GM12878 (cell line): Measurements from ENCODE around the gene SERPINA4. TPM values are rescaled to one million over a fixed set of nuclear protein-coding genes. Genes with fewer than 3 reads are reported as not detected.

Experiments used
- ATAC-seq: fragments of 200-7000 bp; cut with Tn5 transposase; 3 replicates; pipeline ENCODE4 v1.9.1; 2020; ENCODE audit warnings: mild to moderate bottlenecking, moderate library complexity
- BruUV-seq: library from RNA; stranded (reverse); fragments of 400-500 nt; replicated peaks from 2 replicates; lab custom pipeline; 2021; lab: Mats Ljungman, UMichigan
- CTCF ChIA-PET: fragments of 300-600 bp; sonication (Branson Sonifier 250); formaldehyde crosslinking; extraction: SDS; loops from one replicate; lab custom pipeline; 2021; ENCODE audit warnings: inconsistent platforms; lab: Yijun Ruan, JAX
- POLR2A ChIA-PET: fragments of 350-600 bp; formaldehyde crosslinking; extraction: SDS; loops from one replicate; lab custom pipeline; 2021; ENCODE audit warnings: inconsistent platforms; lab: Charles Lee
- RAD21 ChIA-PET: fragments of 300-600 bp; sonication (Branson Sonifier 250); formaldehyde crosslinking; loops from one replicate; lab custom pipeline; 2023; ENCODE audit warnings: antibody characterized with exemption; ENCODE audit not compliant: unreplicated experiment; lab: Charles Lee
- SMC1A ChIA-PET: fragments of 300-600 bp; sonication (Branson Sonifier 250); formaldehyde crosslinking; loops from one replicate; lab custom pipeline; 2023; ENCODE audit not compliant: unreplicated experiment, uncharacterized antibody; lab: Charles Lee
- DNase-seq: peaks from one replicate; pipeline ENCODE4 v3.0.0-alpha.2; 2011; ENCODE audit warnings: low read depth, low spot score
- FAIRE-seq: peaks from 3 replicates; lab custom pipeline; 2011; peaks lifted over from hg19 to GRCh38; lab: Jason Lieb, UNC
- H2AFZ ChIP-seq: 2 replicates; pipeline ENCODE4 v1.6.0; 2011; ENCODE audit warnings: low read depth, low read length, control low read depth; ENCODE audit not compliant: control insufficient read depth
- H3K27ac ChIP-seq: 2 replicates; pipeline ENCODE4 v1.5.1; 2011; ENCODE audit warnings: control low read depth; ENCODE audit not compliant: control insufficient read depth, insufficient read depth
- H3K27me3 ChIP-seq, 2 experiments: replicated peaks in 1 of 2; 2 replicates each; pipeline versions ENCODE4 v1.6.0 to v1.6.1; 2011; ENCODE audit warnings: low read length in 1 of 2; ENCODE audit not compliant: control insufficient read depth in 2 of 2, insufficient read depth in 2 of 2
- H3K36me3 ChIP-seq, 2 experiments: 2 replicates each; pipeline ENCODE4 v1.5.1; 2011; ENCODE audit warnings: low read length in 1 of 2; ENCODE audit not compliant: control insufficient read depth in 2 of 2, insufficient read depth in 2 of 2
- H3K4me1 ChIP-seq: 2 replicates; pipeline ENCODE4 v1.6.1; 2011; ENCODE audit warnings: mild to moderate bottlenecking, low read length, moderate library complexity, mixed read lengths; ENCODE audit not compliant: control insufficient read depth, insufficient read depth
- H3K4me2 ChIP-seq: 2 replicates; pipeline ENCODE4 v1.6.0; 2011; ENCODE audit warnings: control low read depth; ENCODE audit not compliant: control insufficient read depth, insufficient read depth
- H3K4me3 ChIP-seq: fragments of 200-600 bp; sonication (generic); 2 replicates; pipeline ENCODE4 v1.5.1; 2016
- H3K79me2 ChIP-seq: 2 replicates; pipeline ENCODE4 v1.6.0; 2011; ENCODE audit warnings: low read length; ENCODE audit not compliant: control insufficient read depth, insufficient read depth
- H3K9ac ChIP-seq: 2 replicates; pipeline ENCODE4 v1.8.0; 2011; ENCODE audit warnings: low read length, control low read depth, mixed read lengths; ENCODE audit not compliant: control insufficient read depth, insufficient read depth
- H3K9me3 ChIP-seq: replicated peaks from 3 replicates; pipeline ENCODE4 v1.5.1; 2011; ENCODE audit warnings: mild to moderate bottlenecking, low read length; ENCODE audit not compliant: control insufficient read depth, insufficient read depth
- H4K20me1 ChIP-seq: 2 replicates; pipeline ENCODE4 v1.6.0; 2011; ENCODE audit not compliant: control insufficient read depth, insufficient read depth
- BACH1 ChIP-seq: fragments of 450-650 bp; IDR thresholded peaks from 2 replicates; pipeline ENCODE4 v1.6.1; 2017; ENCODE audit warnings: mild to moderate bottlenecking, borderline replicate concordance
- BMI1 ChIP-seq: fragments of 450-650 bp; IDR thresholded peaks from 2 replicates; pipeline ENCODE4 v1.6.1; 2016; ENCODE audit warnings: mild to moderate bottlenecking, moderate library complexity, borderline replicate concordance
- CBFB ChIP-seq: IDR thresholded peaks from 2 replicates; pipeline ENCODE4 v1.6.1; 2016; ENCODE audit warnings: antibody characterized with exemption, low read depth
- CREB1 ChIP-seq: IDR thresholded peaks from 2 replicates; pipeline ENCODE4 v1.6.1; 2012; ENCODE audit warnings: low read depth, mild to moderate bottlenecking, inconsistent platforms
- CREM ChIP-seq: IDR thresholded peaks from 2 replicates; pipeline ENCODE4 v1.6.1; 2014; ENCODE audit warnings: antibody characterized with exemption, low read depth
- CUX1 ChIP-seq: IDR thresholded peaks from 2 replicates; pipeline ENCODE4 v1.6.1; 2012; ENCODE audit warnings: improper control_type of control experiment, low read depth, low read length; ENCODE audit not compliant: insufficient replicate concordance
- JUNB ChIP-seq: IDR thresholded peaks from 2 replicates; pipeline ENCODE4 v1.6.1; 2016; ENCODE audit warnings: antibody characterized with exemption, mild to moderate bottlenecking
- MEF2B ChIP-seq: fragments of 450-650 bp; IDR thresholded peaks from 2 replicates; pipeline ENCODE4 v1.6.1; 2018; ENCODE audit warnings: mild to moderate bottlenecking, moderate library complexity; ENCODE audit not compliant: partially characterized antibody, poor library complexity, severe bottlenecking
- POLR2A ChIP-seq: IDR thresholded peaks from 2 replicates; pipeline ENCODE4 v1.6.1; 2011; ENCODE audit warnings: low read depth, mild to moderate bottlenecking, low read length
- POLR2AphosphoS5 ChIP-seq: IDR thresholded peaks from 2 replicates; pipeline ENCODE4 v1.6.1; 2011; ENCODE audit warnings: mild to moderate bottlenecking, low read length, inconsistent platforms
- ZBED1 ChIP-seq: IDR thresholded peaks from 2 replicates; pipeline ENCODE4 v1.6.1; 2016; ENCODE audit warnings: borderline replicate concordance
- WGBS: methylation state at CpG from one replicate; pipeline ENCODE4 v1.1.6; 2016; ENCODE audit warnings: low lambda C conversion rate; ENCODE audit not compliant: insufficient replicate concordance, insufficient coverage; ENCODE audit errors: missing lambda C conversion rate; 5-methylcytosine and 5-hydroxymethylcytosine counted together
- in situ Hi-C: fragments of 300-500 bp; cut with MboI; formaldehyde crosslinking; loops from 9 replicates; pipeline ENCODE4 v1.14.3; 2018; ENCODE audit warnings: mixed read lengths
- intact Hi-C: fragments of 100-400 bp; cut with micrococcal nuclease; formaldehyde crosslinking; loops from one replicate; pipeline ENCODE4 v1.14.2; 2022; ENCODE audit not compliant: unreplicated experiment
- polyA plus RNA-seq, 11 experiments: library from polyadenylated mRNA; depleted of rRNA in 4 of 11; unstranded in 6 of 11; stranded (reverse) in 5 of 11; fragments of >200 nt; fragmentation: Nextera tagmentation in 4 of 11; fragmentation: Illumina TruSeq in 1 of 11; extraction: Ambion mirVana in 4 of 11; extraction: Trizol in 1 of 11; gene quantifications; 1 replicate in 1 of 11; 2 replicates in 10 of 11; pipeline versions ENCODE4 v1.2.1 to v1.2.3, GENCODE V29; 2011 to 2016; ENCODE audit warnings: inconsistent platforms in 2 of 11, missing spikeins in 2 of 11, low read depth in 1 of 11
- total RNA-seq, 4 experiments: library from RNA; depleted of rRNA in 3 of 4; stranded (reverse); fragments of >200 nt in 3 of 4; fragmentation: Illumina TruSeq in 1 of 4; extraction: Trizol in 1 of 4; gene quantifications; 2 replicates each; pipeline versions ENCODE4 v1.2.1 to v1.2.3, GENCODE V29; 2013 to 2021
- TF ChIP-seq, protein P1 (sequence below): fragments of 450-650 bp; IDR thresholded peaks from 2 replicates; pipeline ENCODE4 v1.6.1; 2017; ENCODE audit warnings: mild to moderate bottlenecking
- TF ChIP-seq, protein P2 (sequence below): IDR thresholded peaks from 2 replicates; pipeline ENCODE4 v1.6.1; 2012; ENCODE audit warnings: low read length, inconsistent platforms

The SERPINA4 gene
- total and polyA plus RNA-seq, 10 of the 15 experiments (the other 5 are each of a cell fraction or from before 2014, with no cell fraction given): 0.13 TPM; not detected in 9

GRCh38 chr14:94522115-94522724 lies 39.0 kb upstream of the SERPINA4 start:
- Histone ChIP-seq H3K9ac (no peak overlapping the region), H3K27ac (no peak overlapping the region), H3K27me3 (peaks cover 0 to 4% of the 10 kb centered on the region in 2 experiments; a peak in 2 of 4 replicates), H3K36me3 (no peaks in the 10 kb centered on the region), H3K4me2 (no peak overlapping the region), H3K4me1 (no peaks in the 10 kb centered on the region), H4K20me1 (no peaks in the 10 kb centered on the region), H3K9me3 (no peaks in the 10 kb centered on the region; the same call in 2 of the 3 replicates), H2AFZ (no peak overlapping the region), H3K4me3 (no peak overlapping the region), H3K79me2 (no peaks in the 10 kb centered on the region)
- no peak for FAIRE-seq
- intact Hi-C loops: no loop called here
- SMC1A ChIA-PET: no interaction called here
- ATAC-seq: no peak
- POLR2A ChIA-PET: no interaction called here
- DNase-seq: no peak
- WGBS: 30% methylated on average over 7 of the region's 7 CpGs
- no TSS peak for BruUV-seq
- RAD21 ChIA-PET: no interaction called here
- in situ Hi-C loops: no loop called here
- CTCF ChIA-PET: no interaction called here
- TF ChIP-seq, protein P1, sequence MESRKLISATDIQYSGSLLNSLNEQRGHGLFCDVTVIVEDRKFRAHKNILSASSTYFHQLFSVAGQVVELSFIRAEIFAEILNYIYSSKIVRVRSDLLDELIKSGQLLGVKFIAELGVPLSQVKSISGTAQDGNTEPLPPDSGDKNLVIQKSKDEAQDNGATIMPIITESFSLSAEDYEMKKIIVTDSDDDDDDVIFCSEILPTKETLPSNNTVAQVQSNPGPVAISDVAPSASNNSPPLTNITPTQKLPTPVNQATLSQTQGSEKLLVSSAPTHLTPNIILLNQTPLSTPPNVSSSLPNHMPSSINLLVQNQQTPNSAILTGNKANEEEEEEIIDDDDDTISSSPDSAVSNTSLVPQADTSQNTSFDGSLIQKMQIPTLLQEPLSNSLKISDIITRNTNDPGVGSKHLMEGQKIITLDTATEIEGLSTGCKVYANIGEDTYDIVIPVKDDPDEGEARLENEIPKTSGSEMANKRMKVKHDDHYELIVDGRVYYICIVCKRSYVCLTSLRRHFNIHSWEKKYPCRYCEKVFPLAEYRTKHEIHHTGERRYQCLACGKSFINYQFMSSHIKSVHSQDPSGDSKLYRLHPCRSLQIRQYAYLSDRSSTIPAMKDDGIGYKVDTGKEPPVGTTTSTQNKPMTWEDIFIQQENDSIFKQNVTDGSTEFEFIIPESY: no peak
- TF ChIP-seq, protein P2, sequence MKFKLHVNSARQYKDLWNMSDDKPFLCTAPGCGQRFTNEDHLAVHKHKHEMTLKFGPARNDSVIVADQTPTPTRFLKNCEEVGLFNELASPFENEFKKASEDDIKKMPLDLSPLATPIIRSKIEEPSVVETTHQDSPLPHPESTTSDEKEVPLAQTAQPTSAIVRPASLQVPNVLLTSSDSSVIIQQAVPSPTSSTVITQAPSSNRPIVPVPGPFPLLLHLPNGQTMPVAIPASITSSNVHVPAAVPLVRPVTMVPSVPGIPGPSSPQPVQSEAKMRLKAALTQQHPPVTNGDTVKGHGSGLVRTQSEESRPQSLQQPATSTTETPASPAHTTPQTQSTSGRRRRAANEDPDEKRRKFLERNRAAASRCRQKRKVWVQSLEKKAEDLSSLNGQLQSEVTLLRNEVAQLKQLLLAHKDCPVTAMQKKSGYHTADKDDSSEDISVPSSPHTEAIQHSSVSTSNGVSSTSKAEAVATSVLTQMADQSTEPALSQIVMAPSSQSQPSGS: no peak
- no peak for TF ChIP-seq MEF2B
- TF ChIP-seq BMI1: no peak
- TF ChIP-seq CREB1: no peak
- no peak for TF ChIP-seq POLR2A
- TF ChIP-seq CREM: no peak
- TF ChIP-seq CUX1: no peak
- no peak for TF ChIP-seq ZBED1
- TF ChIP-seq JUNB: no peak
- TF ChIP-seq BACH1: no peak
- TF ChIP-seq CBFB: no peak
- no peak for TF ChIP-seq POLR2AphosphoS5
